Tibial artery (tissue), 4 donors: Measurements from ENCODE around the gene CORO2B.

Experiments
- DNase-seq, 2 donors: peaks; one replicate each; pipeline ENCODE4 v3.0.0-alpha.2; 2019
- H3K27ac ChIP-seq, 2 donors: fragments of 200-600 bp; sonication (generic) in 1 of 2; 1 replicate in 1 of 2; 2 replicates in 1 of 2; pipeline ENCODE4 v1.5.1; 2018 to 2019; ENCODE audit warnings: mild to moderate bottlenecking in 1 of 2
- H3K27me3 ChIP-seq, 2 donors: fragments of 200-600 bp; sonication (generic) in 1 of 2; one replicate each; pipeline versions ENCODE4 v1.5.1 to v1.6.0; 2016 to 2019
- H3K36me3 ChIP-seq, 3 donors: fragments of 200-600 bp; sonication (generic) in 2 of 3; one replicate each; pipeline ENCODE4 v1.5.1; 2016 to 2019; ENCODE audit warnings: mild to moderate bottlenecking in 2 of 3
- H3K4me1 ChIP-seq, 4 donors: fragments of 200-600 bp; sonication (generic) in 2 of 4; 1 replicate in 3 of 4; 2 replicates in 1 of 4; pipeline ENCODE4 v1.5.1; 2016 to 2019
- H3K4me3 ChIP-seq, 2 donors: fragments of 200-600 bp; sonication (generic) in 1 of 2; 1 replicate in 1 of 2; 2 replicates in 1 of 2; pipeline ENCODE4 v1.5.1; 2018 to 2019; ENCODE audit warnings: mild to moderate bottlenecking in 2 of 2
- H3K9me3 ChIP-seq, 3 donors: fragments of 200-600 bp; sonication (generic) in 1 of 3; one replicate each; pipeline ENCODE4 v1.5.1; 2016 to 2019
- CTCF ChIP-seq, 2 experiments: fragments of 200-600 bp in 1 of 2; fragments of 450-650 bp in 1 of 2; IDR thresholded peaks; one replicate each; pipeline ENCODE4 v1.5.1; 2017 to 2019; ENCODE audit warnings: antibody characterized with exemption in 2 of 2, mild to moderate bottlenecking in 1 of 2, moderate library complexity in 1 of 2
- intact Hi-C: fragments of 100-400 bp; cut with DNase I; formaldehyde crosslinking; loops from one replicate; pipeline ENCODE4 v1.15.0; 2023; ENCODE audit warnings: low total_unique reads

CORO2B gene

GRCh38 chr15:68706256-68706655 is 127.5 kb downstream of the CORO2B start:
- no peak for TF ChIP-seq CTCF (IDR thresholded peaks at IDR 0.05)
- DNase-seq = no peak
- intact Hi-C loops = no loop called here
- Histone ChIP-seq H3K4me3 (no peak overlapping the region), H3K27me3 (peaks cover 0 to 2% of the 10 kb centered on the region in 2 donors), H3K4me1 (no peaks in the 10 kb centered on the region), H3K36me3 (peaks cover 0 to 6% (median 0%) of the 10 kb centered on the region in 3 donors), H3K27ac (no peak overlapping the region), H3K9me3 (no peaks in the 10 kb centered on the region)

GRCh38 chr15:68706931-68707330 is 128.1 kb downstream of the CORO2B start:
- intact Hi-C loops = no loop called here
- no peak for TF ChIP-seq CTCF (IDR thresholded peaks at IDR 0.05)
- no peak for DNase-seq

GRCh38 chr15:68707386-68707785 is 128.6 kb downstream of the CORO2B start:
- Histone ChIP-seq H3K9me3 (no peaks in the 10 kb centered on the region), H3K27me3 (peaks cover 0 to 2% of the 10 kb centered on the region in 2 donors), H3K4me1 (no peaks in the 10 kb centered on the region), H3K4me3 (no peak overlapping the region), H3K36me3 (peaks cover 0 to 7% (median 0%) of the 10 kb centered on the region in 3 donors), H3K27ac (no peak overlapping the region)
- TF ChIP-seq CTCF (IDR thresholded peaks at IDR 0.05) = no peak
- intact Hi-C loops = no loop called here
- no peak for DNase-seq

More at GRCh38 chr15:68706931-68707330, 128.1 kb downstream of the CORO2B start:
- no peaks in the 10 kb centered on the region for H3K9me3 ChIP-seq
- H3K4me1 ChIP-seq = no peaks in the 10 kb centered on the region
- H3K27ac ChIP-seq = no peak overlapping the region
- H3K4me3 ChIP-seq = no peak overlapping the region
- peaks cover 0 to 7% (median 0%) of the 10 kb centered on the region in 3 donors for H3K36me3 ChIP-seq
- H3K27me3 ChIP-seq = peaks cover 0 to 2% of the 10 kb centered on the region in 2 donors

- peaks cover 0 to 21% (median 0%) of the 10 kb centered on the region in 3 donors for H3K36me3 ChIP-seq
- H3K4me1 ChIP-seq = no peaks in the 10 kb centered on the region
- DNase-seq = peak in 1 of 2 donors; percentile 21
Measured at GRCh38 chr15:68709876-68710275, 131.1 kb downstream of the CORO2B start.

GRCh38 chr15:68710536-68710935 is 131.7 kb downstream of the CORO2B start:
- H3K27me3 ChIP-seq = peaks cover 0 to 2% of the 10 kb centered on the region in 2 donors

More at GRCh38 chr15:68709876-68710275, 131.1 kb downstream of the CORO2B start:
- Histone ChIP-seq H3K9me3 (no peaks in the 10 kb centered on the region), H3K27me3 (peaks cover 0 to 2% of the 10 kb centered on the region in 2 donors), H3K4me3 (no peak overlapping the region), H3K27ac (no peak overlapping the region)
- intact Hi-C loops = no loop called here
- no peak for TF ChIP-seq CTCF (IDR thresholded peaks at IDR 0.05)

More at GRCh38 chr15:68710536-68710935, 131.7 kb downstream of the CORO2B start:
- peak in 1 of 2 donors; percentile 43 for DNase-seq
- Histone ChIP-seq H3K4me3 (no peak overlapping the region), H3K9me3 (no peaks in the 10 kb centered on the region), H3K36me3 (peaks cover 0 to 22% (median 0%) of the 10 kb centered on the region in 3 donors), H3K27ac (no peak overlapping the region), H3K4me1 (no peaks in the 10 kb centered on the region)
- no peak for TF ChIP-seq CTCF (IDR thresholded peaks at IDR 0.05)
- intact Hi-C loops = no loop called here
